NB4 (cell line): ENCODE data around the gene KCNIP4.

Experiments used
- DNase-seq: peaks from one replicate; pipeline ENCODE4 v3.0.0; 2010; ENCODE audit warnings: low read depth
- H3K4me3 ChIP-seq: one replicate; pipeline ENCODE4 v1.5.1; 2011; ENCODE audit warnings: mild to moderate bottlenecking, low read depth, low read length, moderate library complexity
- MYC ChIP-seq: IDR thresholded peaks from 2 replicates; pipeline ENCODE4 v1.6.1; 2011; ENCODE audit warnings: low read depth, low read length
- POLR2A ChIP-seq: IDR thresholded peaks from 2 replicates; pipeline ENCODE4 v1.6.1; 2011; ENCODE audit warnings: mild to moderate bottlenecking; ENCODE audit not compliant: insufficient read length; ENCODE audit errors: extremely low read depth
- TF ChIP-seq, protein P1 (sequence below): IDR thresholded peaks from 2 replicates; pipeline ENCODE4 v1.6.1; 2011; ENCODE audit warnings: low read depth, low read length
- TF ChIP-seq, protein P2 (sequence below): IDR thresholded peaks from one replicate; pipeline ENCODE4 v1.5.1; 2012; ENCODE audit warnings: low read depth, low read length

The KCNIP4 gene

GRCh38 chr4:20889901-20890300 lies 1058.7 kb downstream of the KCNIP4 start:
- TF ChIP-seq POLR2A (no peak), MYC (no peak)
- TF ChIP-seq, protein P1, sequence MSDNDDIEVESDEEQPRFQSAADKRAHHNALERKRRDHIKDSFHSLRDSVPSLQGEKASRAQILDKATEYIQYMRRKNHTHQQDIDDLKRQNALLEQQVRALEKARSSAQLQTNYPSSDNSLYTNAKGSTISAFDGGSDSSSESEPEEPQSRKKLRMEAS = no peak
- TF ChIP-seq, protein P2, sequence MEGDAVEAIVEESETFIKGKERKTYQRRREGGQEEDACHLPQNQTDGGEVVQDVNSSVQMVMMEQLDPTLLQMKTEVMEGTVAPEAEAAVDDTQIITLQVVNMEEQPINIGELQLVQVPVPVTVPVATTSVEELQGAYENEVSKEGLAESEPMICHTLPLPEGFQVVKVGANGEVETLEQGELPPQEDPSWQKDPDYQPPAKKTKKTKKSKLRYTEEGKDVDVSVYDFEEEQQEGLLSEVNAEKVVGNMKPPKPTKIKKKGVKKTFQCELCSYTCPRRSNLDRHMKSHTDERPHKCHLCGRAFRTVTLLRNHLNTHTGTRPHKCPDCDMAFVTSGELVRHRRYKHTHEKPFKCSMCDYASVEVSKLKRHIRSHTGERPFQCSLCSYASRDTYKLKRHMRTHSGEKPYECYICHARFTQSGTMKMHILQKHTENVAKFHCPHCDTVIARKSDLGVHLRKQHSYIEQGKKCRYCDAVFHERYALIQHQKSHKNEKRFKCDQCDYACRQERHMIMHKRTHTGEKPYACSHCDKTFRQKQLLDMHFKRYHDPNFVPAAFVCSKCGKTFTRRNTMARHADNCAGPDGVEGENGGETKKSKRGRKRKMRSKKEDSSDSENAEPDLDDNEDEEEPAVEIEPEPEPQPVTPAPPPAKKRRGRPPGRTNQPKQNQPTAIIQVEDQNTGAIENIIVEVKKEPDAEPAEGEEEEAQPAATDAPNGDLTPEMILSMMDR = no peak
- no peak overlapping the region for H3K4me3 ChIP-seq
- no peak for DNase-seq

DNA sequence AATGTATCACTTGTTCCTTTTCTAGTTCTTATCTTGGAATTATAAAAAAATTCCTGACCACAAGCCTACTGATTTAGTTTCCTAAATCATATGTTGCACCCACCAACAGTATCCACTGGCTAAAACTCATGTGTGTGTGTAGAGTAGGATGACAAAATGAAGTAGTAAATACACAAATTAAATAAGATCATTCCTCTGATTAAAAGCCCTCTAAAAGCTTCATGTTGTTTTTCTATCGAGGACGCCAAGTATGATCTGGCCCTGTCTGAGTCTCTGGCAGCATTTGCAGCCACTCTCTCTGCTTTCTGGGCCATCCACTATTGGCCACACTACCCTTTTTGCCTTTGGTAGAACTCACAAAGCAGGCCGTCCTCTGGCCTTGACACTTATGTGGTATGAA lies 1064.9 kb downstream of the KCNIP4 start:
- no peak for DNase-seq
- H3K4me3 ChIP-seq = no peak overlapping the region
- TF ChIP-seq POLR2A (no peak), MYC (no peak)
- TF ChIP-seq, protein P2 = no peak
- TF ChIP-seq, protein P1 = no peak

- TF ChIP-seq MYC (no peak), POLR2A (no peak)
- TF ChIP-seq, protein P2 = no peak
- TF ChIP-seq, protein P1 = no peak
- DNase-seq = no peak
- no peak overlapping the region for H3K4me3 ChIP-seq
Measured at GRCh38 chr4:20883231-20883630, 1065.3 kb downstream of the KCNIP4 start.

- no peak for DNase-seq
- H3K4me3 ChIP-seq = no peak overlapping the region
- TF ChIP-seq, protein P1 = no peak
- TF ChIP-seq POLR2A = no peak
- no peak for TF ChIP-seq MYC
- TF ChIP-seq, protein P2 = no peak
Measured at GRCh38 chr4:20882500-20882899, 1066.1 kb downstream of the KCNIP4 start.

- no peak overlapping the region for H3K4me3 ChIP-seq
- no peak for TF ChIP-seq POLR2A
- TF ChIP-seq, protein P2 = no peak
- TF ChIP-seq MYC = no peak
- TF ChIP-seq, protein P1 = no peak
- no peak for DNase-seq
Measured at GRCh38 chr4:20881658-20882057, 1066.9 kb downstream of the KCNIP4 start.
